Fibroblast of skin of abdomen (primary cell): ENCODE data around the gene KRTAP9-2. TPM values are rescaled to one million over a fixed set of nuclear protein-coding genes. Genes with fewer than 3 reads are reported as not detected.
"Not testable (repeated sequence)": the region's sequence is repeated elsewhere in the genome, so short reads cannot be mapped to it uniquely, and the experiment has no call there.

ENCODE experiments used
- DNase-seq: peaks from one replicate; pipeline ENCODE4 v3.0.0-alpha.2; 2013
- polyA plus RNA-seq, 2 experiments: library from polyadenylated mRNA; unstranded; fragments of 120-200 nt; gene quantifications; one replicate each; pipeline ENCODE4 v1.2.1, GENCODE V29; 2013; ENCODE audit not compliant: insufficient read length in 2 of 2

The KRTAP9-2 gene
- not detected for polyA plus RNA-seq (2013, experiment 1 of 2; ENCODE audit: insufficient read length)
- polyA plus RNA-seq (2013, experiment 2 of 2; ENCODE audit: insufficient read length) = not detected

DNA sequence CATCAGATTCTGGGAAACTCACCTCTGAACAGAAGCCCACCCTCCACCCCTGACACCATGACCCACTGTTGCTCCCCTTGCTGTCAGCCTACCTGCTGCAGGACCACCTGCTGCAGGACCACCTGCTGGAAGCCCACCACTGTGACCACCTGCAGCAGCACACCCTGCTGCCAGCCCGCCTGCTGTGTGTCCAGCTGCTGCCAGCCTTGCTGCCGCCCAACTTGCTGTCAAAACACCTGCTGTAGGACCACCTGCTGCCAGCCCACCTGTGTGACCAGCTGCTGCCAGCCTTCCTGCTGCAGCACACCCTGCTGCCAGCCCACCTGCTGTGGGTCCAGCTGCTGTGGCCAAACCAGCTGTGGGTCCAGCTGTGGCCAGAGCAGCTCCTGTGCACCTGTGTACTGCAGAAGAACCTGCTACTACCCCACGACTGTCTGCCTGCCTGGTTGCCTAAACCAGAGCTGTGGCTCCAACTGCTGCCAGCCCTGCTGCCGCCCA, at the start of gene KRTAP9-2:
KRTAP9-2 (plus strand) TSS at position 51 of the 498 bp plus-strand sequence; CDS start at position 58, 7 bp downstream.
- DNase-seq = not testable (repeated sequence)

DNA sequence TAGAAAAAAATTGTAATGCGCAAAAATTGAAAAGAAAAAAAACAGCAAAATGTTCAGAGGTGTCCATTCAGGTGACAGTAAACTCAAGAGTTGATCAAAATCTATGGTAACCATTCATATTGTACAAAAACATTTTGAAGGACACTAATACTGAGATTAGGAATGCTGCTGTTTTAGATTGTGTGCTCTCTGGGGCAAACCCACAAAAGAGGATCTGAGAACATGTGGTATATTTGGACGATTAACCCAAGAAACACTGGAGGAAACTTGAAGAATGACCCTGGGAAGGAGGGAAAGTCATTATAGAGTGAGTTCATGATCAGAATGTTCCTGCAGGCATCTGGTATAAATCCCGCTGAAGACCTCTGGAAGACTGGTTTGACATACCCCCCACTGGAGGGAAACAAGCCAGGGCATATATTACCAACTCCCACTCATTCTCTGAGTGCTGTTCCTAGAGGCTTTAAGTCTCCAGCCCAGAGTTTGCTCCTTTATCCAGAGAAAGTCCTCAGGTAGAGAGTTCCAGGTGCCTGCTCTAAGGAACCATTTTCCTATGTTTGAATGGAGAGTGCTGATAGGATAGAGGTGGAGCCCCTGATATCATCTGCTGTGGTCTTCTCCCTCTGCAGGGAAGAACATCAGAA, 49.6 kb upstream of the KRTAP9-2 start:
- no peak for DNase-seq

- DNase-seq = no peak
Measured at GRCh38 chr17:41177727-41178271, 48.6 kb upstream of the KRTAP9-2 start, which contains the start of gene KRTAP4-2. KRTAP4-2 (minus strand) TSS chr17:41178221; CDS start chr17:41178164, 57 bp downstream.

GRCh38 chr17:41178341-41178740, 48.1 kb upstream of the KRTAP9-2 start:
- peak; percentile 37 for DNase-seq

DNA sequence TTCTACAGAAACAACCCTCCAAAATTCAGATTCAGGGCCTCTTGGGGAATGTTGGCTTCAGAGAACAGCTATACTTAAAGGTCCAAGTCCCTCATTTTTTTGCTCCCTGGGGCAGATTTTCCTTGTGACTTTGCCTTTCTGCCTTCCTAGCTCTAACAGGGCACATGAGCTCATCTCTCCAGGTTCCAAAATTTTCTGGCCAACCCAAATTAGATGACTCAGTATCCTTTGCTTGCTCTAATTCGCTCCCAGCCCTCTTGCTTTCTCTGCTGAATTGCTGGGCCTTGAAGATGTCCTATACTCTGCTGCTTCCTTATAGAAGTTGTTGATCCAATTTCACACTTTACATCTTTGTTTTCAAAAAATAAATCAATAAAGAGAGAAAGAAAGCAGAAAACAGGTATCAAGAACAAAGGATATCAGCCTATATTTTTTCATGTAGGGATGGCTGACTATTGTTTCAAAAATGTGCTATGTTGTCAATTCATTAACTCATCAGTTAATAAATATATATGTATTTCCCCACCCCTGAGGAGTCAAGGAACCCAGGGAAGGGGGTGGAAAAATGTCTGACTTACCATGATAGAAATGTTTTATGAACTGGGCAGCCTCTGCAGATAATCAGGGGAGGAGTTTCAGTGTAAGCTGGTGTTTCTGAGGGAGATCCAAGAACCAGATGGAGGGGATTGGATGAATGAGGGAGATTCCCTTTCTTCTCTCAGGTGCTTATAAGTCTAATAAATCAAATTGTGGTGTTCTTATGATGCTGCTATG, 47.4 kb upstream of the KRTAP9-2 start:
- DNase-seq = peak; percentile 37

DNA sequence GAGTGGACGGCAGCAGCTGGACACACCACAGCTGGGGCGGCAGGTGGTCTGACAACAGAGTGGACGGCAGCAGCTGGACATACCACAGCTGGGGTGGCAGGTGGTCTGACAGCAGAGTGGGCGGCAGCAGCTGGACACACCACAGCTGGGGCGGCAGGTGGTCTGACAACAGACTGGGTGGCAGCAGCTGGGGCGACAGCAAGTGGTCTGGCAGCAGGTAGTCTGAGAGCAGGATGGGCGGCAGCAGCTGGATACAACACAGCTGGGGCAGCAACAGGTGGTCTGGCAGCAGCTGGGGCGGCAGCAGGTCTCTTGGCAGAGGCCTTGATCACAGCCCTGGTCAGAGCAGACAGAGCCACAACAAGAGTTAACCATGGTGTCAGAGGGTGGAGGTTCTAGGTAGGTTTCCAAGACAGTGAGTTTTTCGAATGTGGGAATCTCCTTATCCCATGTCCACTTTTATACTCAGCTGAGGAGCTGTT, 41.9 kb upstream of the KRTAP9-2 start, which contains the start of gene KRTAP4-1:
KRTAP4-1 (minus strand) TSS at position 432 of the 482 bp plus-strand sequence; CDS start at position 375, 57 bp downstream.
- no peak for DNase-seq

DNA sequence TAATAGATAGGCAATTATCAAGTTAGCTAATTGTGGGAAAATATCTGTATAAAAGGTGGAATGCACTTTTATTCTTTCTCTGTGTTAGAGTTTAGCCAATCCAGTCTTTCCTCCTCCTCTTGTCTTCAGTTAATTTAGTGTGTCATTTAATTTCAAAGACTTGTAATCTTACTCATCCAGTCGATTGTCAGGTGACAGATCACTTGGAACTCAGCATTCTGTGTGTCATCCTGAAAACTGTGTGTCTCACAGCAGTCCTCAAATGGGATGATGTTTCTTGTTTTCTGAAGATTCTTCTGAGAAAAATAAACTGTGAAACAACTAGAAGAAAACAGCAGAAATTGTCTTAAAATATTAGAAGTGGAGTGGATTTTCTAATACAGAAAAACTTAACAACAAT, 41.4 kb upstream of the KRTAP9-2 start:
- no peak for DNase-seq

GRCh38 chr17:41186872-41187271, 39.6 kb upstream of the KRTAP9-2 start:
- DNase-seq = no peak

DNA sequence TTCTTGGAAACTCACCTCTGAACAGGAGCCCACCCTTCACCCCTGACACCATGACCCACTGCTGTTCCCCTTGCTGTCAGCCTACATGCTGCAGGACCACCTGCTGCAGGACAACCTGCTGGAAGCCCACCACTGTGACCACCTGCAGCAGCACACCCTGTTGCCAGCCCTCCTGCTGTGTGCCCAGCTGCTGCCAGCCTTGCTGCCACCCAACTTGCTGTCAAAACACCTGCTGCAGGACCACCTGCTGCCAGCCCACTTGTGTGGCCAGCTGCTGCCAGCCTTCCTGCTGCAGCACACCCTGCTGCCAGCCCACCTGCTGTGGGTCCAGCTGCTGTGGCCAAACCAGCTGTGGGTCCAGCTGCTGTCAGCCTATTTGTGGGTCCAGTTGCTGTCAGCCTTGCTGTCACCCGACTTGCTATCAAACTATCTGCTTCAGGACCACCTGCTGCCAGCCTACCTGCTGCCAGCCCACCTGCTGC, 36.6 kb upstream of the KRTAP9-2 start, which contains the start of gene KRTAP9-1:
KRTAP9-1 (plus strand) TSS at position 51 of the 482 bp plus-strand sequence; CDS start at position 51, 0 bp downstream.
- not testable (repeated sequence) for DNase-seq

GRCh38 chr17:41190328-41190727, 36.1 kb upstream of the KRTAP9-2 start:
- DNase-seq = no peak

DNA sequence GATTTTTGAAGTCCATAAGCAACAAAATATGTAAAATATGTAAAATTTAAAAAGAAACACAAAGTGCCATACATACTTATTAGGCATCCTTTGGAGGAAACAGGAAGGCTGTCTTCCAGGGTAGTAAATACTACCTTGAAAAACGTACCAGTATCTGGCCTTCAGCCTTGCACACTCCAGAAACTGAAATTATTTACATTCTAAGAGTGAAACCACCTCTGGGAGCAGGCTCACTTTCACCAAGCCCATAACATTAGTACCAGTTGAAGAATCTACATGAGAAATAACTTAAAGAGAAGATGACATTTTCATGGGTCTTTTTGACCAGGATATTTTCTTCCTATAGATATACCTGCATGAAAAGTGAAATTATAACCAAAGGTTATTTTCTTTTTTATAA, 30.4 kb upstream of the KRTAP9-2 start:
- no peak for DNase-seq

DNA sequence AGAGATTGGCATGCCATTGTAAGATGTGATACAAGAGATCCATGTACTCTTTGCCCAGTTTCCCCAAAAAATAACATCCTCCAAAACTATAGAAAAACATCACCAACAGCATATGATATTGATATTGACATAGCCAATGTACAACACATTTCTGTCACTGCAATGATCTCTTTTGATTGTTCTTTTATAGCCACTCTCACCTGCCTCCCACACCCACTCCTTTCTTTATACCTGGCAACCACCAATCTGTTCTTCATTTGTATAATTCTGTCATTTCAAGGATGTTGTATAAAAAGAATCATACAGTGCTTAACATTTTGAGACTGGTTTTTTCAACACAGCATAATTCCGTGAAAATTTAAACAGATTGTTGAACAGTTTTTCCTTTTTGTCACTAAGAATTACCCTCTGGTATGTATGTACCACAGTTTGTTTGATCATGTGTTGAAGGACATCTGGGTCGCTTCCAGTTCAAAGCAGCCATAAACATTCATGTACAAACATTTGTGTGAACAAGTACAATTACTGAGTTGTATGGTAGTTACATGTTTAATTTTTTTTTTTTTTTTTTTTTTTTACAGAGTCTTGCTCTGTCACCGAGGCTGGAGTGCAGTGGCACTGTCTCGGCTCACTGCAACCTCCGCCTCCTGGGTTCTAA, 26.9 kb upstream of the KRTAP9-2 start:
- DNase-seq = no peak

DNA sequence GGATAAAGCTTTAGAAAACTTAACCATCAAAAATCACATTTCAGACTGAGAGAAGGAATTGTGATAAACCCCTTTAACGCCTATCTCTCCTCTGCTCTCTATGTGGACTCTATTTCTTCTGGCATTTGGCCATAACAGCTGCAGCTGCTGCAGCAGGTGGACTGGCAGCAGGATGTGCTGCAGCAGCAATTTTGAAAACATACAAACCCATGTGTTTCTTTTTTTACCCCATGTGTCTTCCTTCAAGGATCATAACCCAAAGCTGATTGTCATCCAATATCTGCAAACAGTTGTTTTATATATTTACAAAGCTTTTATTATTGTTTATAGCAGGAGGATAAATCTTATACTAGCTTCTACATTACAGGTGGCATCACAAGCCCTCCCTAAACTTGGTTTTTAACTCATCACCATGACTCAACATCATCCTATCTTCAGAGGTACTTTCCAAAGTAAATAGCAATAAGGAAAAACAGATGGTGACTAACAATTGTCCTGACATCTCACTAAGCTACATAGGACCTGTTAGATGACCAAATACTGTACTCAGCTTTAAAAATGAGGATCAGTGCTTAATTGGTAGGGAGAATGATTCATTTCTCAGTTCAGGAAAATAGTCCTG, 14.5 kb upstream of the KRTAP9-2 start:
- DNase-seq = peak; percentile 23

GRCh38 chr17:41212524-41213169, 13.8 kb upstream of the KRTAP9-2 start:
- DNase-seq = no peak

DNA sequence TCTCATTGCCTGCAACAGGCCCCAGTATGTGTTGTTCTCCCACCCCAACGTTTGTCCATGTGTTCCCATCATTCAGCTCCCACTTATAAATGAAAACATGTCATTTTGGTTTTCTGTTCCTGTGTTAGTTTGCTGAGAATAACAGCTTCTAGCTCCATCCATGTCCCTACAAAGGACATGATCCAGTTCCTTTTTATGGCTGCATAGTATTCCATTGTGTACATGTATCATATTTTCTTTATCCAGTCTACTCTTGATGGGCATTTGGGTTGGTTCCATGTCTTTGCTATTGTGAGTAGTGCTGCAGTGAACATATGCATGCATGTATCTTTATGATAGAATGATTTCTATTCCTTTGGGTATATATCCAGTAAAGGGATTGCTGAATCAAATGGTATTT, 10.8 kb upstream of the KRTAP9-2 start:
- no peak for DNase-seq

DNA sequence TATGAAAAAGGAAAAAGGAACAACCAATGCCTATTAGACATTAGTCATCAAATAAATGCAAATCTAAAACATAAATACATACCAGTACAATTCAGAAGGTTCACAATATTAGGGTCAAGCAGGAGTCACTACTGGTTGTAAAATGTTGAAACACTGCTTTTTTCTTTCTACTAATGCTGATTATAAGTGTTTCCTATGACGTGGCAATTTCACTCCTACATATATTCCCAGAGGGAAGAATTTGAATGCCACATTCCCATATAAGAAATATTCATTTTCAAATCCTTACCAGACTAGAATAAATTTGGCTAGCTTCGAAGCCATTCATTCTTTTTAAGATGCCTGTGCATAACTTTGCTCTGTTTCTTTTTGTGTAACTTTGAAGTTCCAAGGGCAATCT, 2.6 kb upstream of the KRTAP9-2 start:
- peak; percentile 5 for DNase-seq

DNA sequence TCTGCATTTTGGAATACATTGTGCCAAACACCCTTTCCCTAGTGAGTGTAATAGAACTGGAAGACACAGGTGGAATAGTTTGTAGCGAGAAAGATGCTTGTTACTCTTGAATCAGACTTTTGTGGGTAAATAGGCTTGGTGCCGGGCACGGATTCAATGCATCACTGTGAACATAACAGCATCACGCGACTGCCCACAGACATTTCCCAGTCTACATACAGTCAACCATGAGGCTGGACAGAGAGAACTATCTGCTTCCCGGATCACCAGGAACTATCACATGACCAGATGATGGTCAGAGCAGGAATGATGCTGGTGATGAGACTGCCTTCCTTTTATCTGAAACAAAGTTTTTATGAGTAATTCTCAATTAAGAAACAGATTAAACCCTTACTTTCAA, 397 bp upstream of the KRTAP9-2 start:
- DNase-seq = no peak

DNA sequence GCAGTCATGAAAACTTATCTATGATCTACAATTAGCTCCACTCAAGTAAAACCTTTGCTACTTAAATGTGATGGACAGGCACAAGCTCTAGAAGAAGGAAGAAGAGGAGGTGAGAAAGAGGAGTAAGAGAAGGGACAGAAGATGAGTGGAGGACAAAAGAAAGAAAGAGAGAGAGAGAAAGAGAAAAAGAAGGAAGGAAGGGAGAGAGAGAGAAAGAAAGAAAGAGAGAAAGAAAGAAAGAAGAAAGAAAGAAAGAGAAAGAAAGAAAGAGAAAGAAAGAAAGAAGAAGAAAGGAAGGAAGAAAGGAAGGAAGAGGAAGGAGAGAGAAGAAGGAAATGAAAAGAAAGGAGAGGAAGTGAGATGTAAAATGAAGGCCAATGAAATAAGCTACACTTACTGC, 3.6 kb downstream of the KRTAP9-2 start:
- no peak for DNase-seq

DNA sequence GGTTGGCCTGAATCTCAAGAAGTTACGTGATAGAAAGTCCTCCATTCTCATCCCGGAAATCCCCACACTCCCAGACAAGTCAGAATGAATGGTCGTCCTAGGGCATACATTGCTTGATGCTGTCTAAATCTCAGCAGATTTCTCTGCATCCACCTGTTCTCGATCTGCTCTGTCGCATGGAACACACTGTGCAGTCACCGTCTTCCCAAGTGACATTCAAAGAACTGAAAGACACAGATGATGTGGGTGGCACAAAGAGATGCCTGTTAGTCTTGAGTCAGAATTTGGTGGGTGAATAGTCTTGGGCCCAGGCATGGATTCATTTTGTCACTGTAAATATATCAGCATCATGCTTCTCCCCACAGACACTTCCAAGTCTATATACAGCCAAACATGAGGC, 5.3 kb downstream of the KRTAP9-2 start:
- DNase-seq = no peak

GRCh38 chr17:41232399-41233105, 6.1 kb downstream of the KRTAP9-2 start, which contains the start of gene KRTAP9-3:
KRTAP9-3 (plus strand) TSS chr17:41232449; CDS start chr17:41232502, 53 bp downstream.
- DNase-seq = not testable (repeated sequence)
